Kidney (tissue), 14 donors: ENCODE results near the gene STIP1. TPM values are rescaled to one million over a fixed set of nuclear protein-coding genes. Genes with fewer than 3 reads are reported as not detected.
A peak's percentile ranks its signal among the peaks of the same experiment; 100 is the strongest.
"Not testable (repeated sequence)": the region's sequence is repeated elsewhere in the genome, so short reads cannot be mapped to it uniquely, and the experiment has no call there.

Experiments
- DNase-seq, 5 donors: peaks; one replicate each; pipeline ENCODE4 v3.0.0-alpha.2; 2013 to 2020
- FAIRE-seq: peaks from 2 replicates; lab custom pipeline; 2012; peaks lifted over from hg19 to GRCh38; lab: Jason Lieb, UNC
- H3K27ac ChIP-seq, 2 donors: one replicate each; pipeline ENCODE4 v1.7.0; 2013; ENCODE audit warnings: low read depth in 2 of 2, low read length in 2 of 2, inconsistent platforms in 1 of 2
- H3K27me3 ChIP-seq: one replicate; pipeline ENCODE4 v1.7.1; 2013; ENCODE audit warnings: low read length, inconsistent platforms; ENCODE audit not compliant: control insufficient read depth, insufficient read depth
- H3K36me3 ChIP-seq, 3 donors: one replicate each; pipeline versions ENCODE4 v1.7.0 to v1.7.1; 2013; ENCODE audit warnings: low read length in 3 of 3, control low read depth in 1 of 3, inconsistent platforms in 1 of 3; ENCODE audit not compliant: insufficient read depth in 3 of 3, control insufficient read depth in 2 of 3
- H3K4me1 ChIP-seq, 3 donors: one replicate each; pipeline versions ENCODE4 v1.7.0 to v1.7.1; 2013; ENCODE audit warnings: low read length in 3 of 3, inconsistent platforms in 1 of 3, low read depth in 1 of 3; ENCODE audit not compliant: control insufficient read depth in 2 of 3, insufficient read depth in 2 of 3
- H3K4me3 ChIP-seq, 3 donors: one replicate each; pipeline versions ENCODE4 v1.7.0 to v1.8.1; 2013; ENCODE audit warnings: low read length in 3 of 3, control low read depth in 1 of 3, inconsistent platforms in 1 of 3
- H3K9ac ChIP-seq, 3 donors: one replicate each; pipeline versions ENCODE4 v1.7.0 to v1.7.1; 2013; ENCODE audit warnings: low read length in 3 of 3, control low read depth in 1 of 3, inconsistent platforms in 1 of 3
- H3K9me3 ChIP-seq, 3 donors: one replicate each; pipeline versions ENCODE4 v1.7.0 to v1.7.1; 2013; ENCODE audit warnings: low read length in 3 of 3, control low read depth in 1 of 3, inconsistent platforms in 1 of 3; ENCODE audit not compliant: control insufficient read depth in 2 of 3, insufficient read depth in 1 of 3
- CTCF ChIP-seq: IDR thresholded peaks from 3 replicates; pipeline ENCODE4 v1.5.1; 2012; ENCODE audit warnings: mild to moderate bottlenecking, moderate library complexity, borderline replicate concordance; ENCODE audit not compliant: insufficient read depth; ENCODE audit errors: extremely low read depth
- intact Hi-C: fragments of 100-400 bp; cut with DNase I; formaldehyde crosslinking; loops from one replicate; pipeline ENCODE4 v1.11.1; 2022
- polyA plus RNA-seq: library from polyadenylated mRNA; stranded (reverse); fragments of 350-450 nt; fragmentation: Illumina TruSeq; extraction: RNeasy Lipid Tissue Mini Kit (QIAGEN cat#74804); gene quantifications from one replicate; pipeline ENCODE4 v1.2.3, GENCODE V29; 2014; ENCODE audit warnings: low read depth, low replicate concordance; ENCODE audit not compliant: insufficient read depth
- total RNA-seq: library from RNA; stranded (reverse); fragmentation: NEBNext Ultra II Directional; extraction: Animal tissue kit (Norgen Biotek cat#: 25700); gene quantifications from one replicate; pipeline ENCODE4 v1.2.1, GENCODE V29; 2021
- donor health status: control.
- donor health status: control.
- donor health status: control.
- donor health status: control.
- donor health status: control.
- donor health status: DM: yes; HTN: yes; CAD: no.
- donor health status: Normal renal cell carcinoma (clear cell type).

Gene STIP1
- total and polyA plus RNA-seq, 2 donors from 2014 or later: 81.2 to 86.0 TPM

- H3K9me3 ChIP-seq: no peaks in the 10 kb centered on the region
- H3K4me3 ChIP-seq: peak overlapping the region; percentile 62 to 77 (median 64)
- DNase-seq (peak; percentile 64 to 94 (median 81)), FAIRE-seq (no peak)
- intact Hi-C loops: no loop called here
- peaks cover 0 to 9% (median 4%) of the 10 kb centered on the region in 3 donors for H3K36me3 ChIP-seq
- peak overlapping the region; percentile 20 to 80 (median 65) for H3K9ac ChIP-seq
- H3K27ac ChIP-seq: peak overlapping the region; percentile 66 to 86
- peaks cover 0 to 32% (median 3%) of the 10 kb centered on the region in 3 donors for H3K4me1 ChIP-seq
- no peaks in the 10 kb centered on the region for H3K27me3 ChIP-seq
- TF ChIP-seq CTCF: no peak
Measured at GRCh38 chr11:64245797-64246620, 60.0 kb downstream of the STIP1 start.

GRCh38 chr11:64246621-64246870 is 60.6 kb downstream of the STIP1 start:
- H3K27me3 ChIP-seq, DNase-seq, H3K4me3 ChIP-seq, FAIRE-seq, intact Hi-C loops, H3K9ac ChIP-seq, H3K36me3 ChIP-seq, H3K27ac ChIP-seq, H3K9me3 ChIP-seq: not testable (repeated sequence)
- peaks cover 0 to 34% (median 3%) of the 10 kb centered on the region in 3 donors for H3K4me1 ChIP-seq

GRCh38 chr11:64246871-64247728 is 61.1 kb downstream of the STIP1 start, which contains the start of gene PPP1R14B:
Gene PPP1R14B (minus strand): TSS chr11:64246943. CDS start chr11:64246673, 270 bp downstream.
- H3K9me3 ChIP-seq: no peaks in the 10 kb centered on the region
- peak; percentile 12 for TF ChIP-seq CTCF
- DNase-seq: peak; percentile 88 to 96 (median 94)
- peak within 1 kb of the TSS; percentile 20 to 88 (median 65) for H3K9ac ChIP-seq
- peaks cover 0 to 9% (median 4%) of the 10 kb centered on the region in 3 donors for H3K36me3 ChIP-seq
- H3K4me1 ChIP-seq: peaks cover 0 to 39% (median 6%) of the 10 kb centered on the region in 3 donors
- H3K27me3 ChIP-seq: no peaks in the 10 kb centered on the region
- FAIRE-seq: no peak
- intact Hi-C loops: no loop called here
- peak within 1 kb of the TSS; percentile 75 to 97 (median 81) for H3K4me3 ChIP-seq
- peak within 1 kb of the TSS; percentile 89 to 91 for H3K27ac ChIP-seq
